IPS DF 6.9 (cell line): ENCODE measurements around the gene BICD2.

Experiments
- DNase-seq: peaks from one replicate; pipeline ENCODE4 v3.0.0-alpha.2; 2013; ENCODE audit warnings: low read depth, low spot score
- H3K27ac ChIP-seq: one replicate; pipeline ENCODE4 v1.5.1; 2013; ENCODE audit warnings: low read length, control low read depth
- H3K27me3 ChIP-seq: 2 replicates; pipeline ENCODE4 v1.6.1; 2013; ENCODE audit warnings: mild to moderate bottlenecking, low read length; ENCODE audit not compliant: control insufficient read depth, insufficient read depth
- H3K36me3 ChIP-seq: 2 replicates; pipeline ENCODE4 v1.6.1; 2013; ENCODE audit warnings: low read length; ENCODE audit not compliant: control insufficient read depth, insufficient read depth
- H3K4me1 ChIP-seq: 2 replicates; pipeline ENCODE4 v1.6.1; 2013; ENCODE audit warnings: low read length; ENCODE audit not compliant: control insufficient read depth, insufficient read depth
- H3K4me3 ChIP-seq: 2 replicates; pipeline ENCODE4 v1.5.1; 2013; ENCODE audit warnings: mild to moderate bottlenecking, low read length
- H3K9me3 ChIP-seq: 2 replicates; pipeline ENCODE4 v1.6.1; 2013; ENCODE audit warnings: low read length, inconsistent platforms; ENCODE audit not compliant: control insufficient read depth, insufficient read depth
- WGBS: extraction: QIAGEN DNeasy Blood & Tissue Kit; methylation state at CpG from one replicate; pipeline ENCODE4 v1.1.7; 2013; ENCODE audit warnings: mixed read lengths, missing lambda C conversion rate; ENCODE audit not compliant: insufficient read length, insufficient coverage; 5-methylcytosine and 5-hydroxymethylcytosine counted together

Gene BICD2

GRCh38 chr9:92795000-92795399 is 30.4 kb upstream of the BICD2 start:
- Histone ChIP-seq H3K27ac (no peak overlapping the region), H3K9me3 (no peaks in the 10 kb centered on the region), H3K4me3 (no peak overlapping the region), H3K27me3 (no peaks in the 10 kb centered on the region), H3K36me3 (no peaks in the 10 kb centered on the region), H3K4me1 (no peaks in the 10 kb centered on the region)
- no CpG with 5 or more reads among the region's 4 CpGs for WGBS
- no peak for DNase-seq

- whole genome bisulfite sequencing = no CpG with 5 or more reads among the region's 7 CpGs
- Histone ChIP-seq H3K4me3 (no peak overlapping the region), H3K4me1 (no peaks in the 10 kb centered on the region)
These were observed 29.8 kb upstream of the BICD2 start for GRCh38 chr9:92794426-92794825.

DNA sequence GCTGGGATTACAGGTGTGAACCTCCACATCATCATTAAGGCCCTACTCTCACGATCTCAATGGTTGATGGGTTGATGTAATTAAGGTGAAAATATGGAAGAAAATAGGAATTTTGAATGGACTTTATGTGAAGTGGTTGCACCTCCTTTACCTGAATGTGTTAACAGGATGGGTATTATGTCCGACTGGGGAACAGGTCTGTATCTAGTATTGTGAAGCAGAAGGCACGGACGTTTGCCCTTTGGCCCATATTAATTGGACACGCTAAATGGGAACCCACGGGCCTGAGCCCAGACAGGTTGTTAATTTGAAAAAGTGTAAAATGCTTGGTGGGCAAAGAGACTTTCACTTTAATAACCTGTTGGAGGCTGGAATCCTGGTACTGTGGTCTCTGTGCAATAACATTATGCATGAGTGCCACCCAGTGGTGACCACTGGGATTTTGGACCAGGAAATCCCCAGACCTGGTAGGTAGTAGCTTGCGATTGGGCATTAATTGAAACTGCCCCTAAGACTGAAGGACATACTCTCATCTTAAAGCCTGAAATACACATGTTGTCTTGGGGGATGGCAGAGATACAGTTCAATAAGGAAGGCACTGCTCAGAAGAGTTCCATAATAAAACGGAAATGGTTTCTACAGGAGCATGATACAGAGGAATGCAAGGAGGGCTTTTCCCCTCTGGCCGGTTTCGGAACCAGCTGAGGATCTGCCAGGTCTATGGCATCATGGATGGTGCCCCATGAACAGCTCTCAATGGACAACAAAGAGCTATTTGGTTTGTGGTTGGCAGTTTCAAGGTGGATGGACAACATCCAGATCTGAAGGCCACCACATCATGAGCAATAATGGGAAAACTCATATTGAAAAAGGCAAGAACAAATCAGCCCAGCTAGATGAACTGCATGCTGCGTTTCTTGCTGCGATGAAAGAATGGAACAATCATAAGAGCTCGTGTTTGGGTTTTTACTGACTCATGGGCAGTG is 26.2 kb upstream of the BICD2 start:
- no peak overlapping the region for H3K4me3 ChIP-seq
- WGBS = no CpG with 5 or more reads among the region's 13 CpGs
- DNase-seq = peak; percentile 45
- H3K4me1 ChIP-seq = no peaks in the 10 kb centered on the region
- H3K27ac ChIP-seq = no peak overlapping the region
- no peaks in the 10 kb centered on the region for H3K36me3 ChIP-seq
- no peaks in the 10 kb centered on the region for H3K9me3 ChIP-seq
- no peaks in the 10 kb centered on the region for H3K27me3 ChIP-seq

More at GRCh38 chr9:92794426-92794825, 29.8 kb upstream of the BICD2 start:
- Histone ChIP-seq H3K27ac (no peak overlapping the region), H3K27me3 (no peaks in the 10 kb centered on the region), H3K36me3 (no peaks in the 10 kb centered on the region), H3K9me3 (no peaks in the 10 kb centered on the region)
- no peak for DNase-seq

- WGBS = no CpG with 5 or more reads among the region's 1 CpG
These were observed 21.7 kb upstream of the BICD2 start for GRCh38 chr9:92786298-92786697.

DNA sequence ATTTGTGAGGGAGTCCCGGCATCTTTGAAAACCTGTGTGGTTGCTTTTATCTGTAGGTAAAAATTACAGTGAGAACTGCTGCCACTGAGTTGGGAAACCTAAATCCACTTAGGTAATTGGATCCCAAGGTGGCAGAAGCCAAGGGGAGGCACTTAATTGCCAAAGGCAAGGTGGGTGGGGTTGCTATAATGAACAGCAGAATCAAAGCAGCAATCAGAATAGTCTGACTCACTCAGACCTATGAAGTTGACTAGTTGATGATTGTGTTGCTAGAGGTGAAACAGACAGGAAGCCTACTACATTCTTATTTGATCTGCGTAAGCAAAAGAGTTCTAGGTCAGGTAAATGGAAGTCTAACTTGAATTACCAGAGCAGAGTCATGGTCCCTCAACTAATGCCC is 17.3 kb upstream of the BICD2 start:
- no peak for DNase-seq
- Histone ChIP-seq H3K9me3 (no peaks in the 10 kb centered on the region), H3K27ac (no peak overlapping the region), H3K36me3 (no peaks in the 10 kb centered on the region), H3K4me1 (no peaks in the 10 kb centered on the region), H3K4me3 (no peak overlapping the region), H3K27me3 (no peaks in the 10 kb centered on the region)
- WGBS = no CpG with 5 or more reads among the region's 2 CpGs

More at GRCh38 chr9:92786298-92786697, 21.7 kb upstream of the BICD2 start:
- H3K36me3 ChIP-seq = no peaks in the 10 kb centered on the region
- H3K9me3 ChIP-seq = no peaks in the 10 kb centered on the region
- no peaks in the 10 kb centered on the region for H3K27me3 ChIP-seq
- H3K27ac ChIP-seq = no peak overlapping the region
- DNase-seq = no peak
- H3K4me3 ChIP-seq = no peak overlapping the region
- no peaks in the 10 kb centered on the region for H3K4me1 ChIP-seq

DNA sequence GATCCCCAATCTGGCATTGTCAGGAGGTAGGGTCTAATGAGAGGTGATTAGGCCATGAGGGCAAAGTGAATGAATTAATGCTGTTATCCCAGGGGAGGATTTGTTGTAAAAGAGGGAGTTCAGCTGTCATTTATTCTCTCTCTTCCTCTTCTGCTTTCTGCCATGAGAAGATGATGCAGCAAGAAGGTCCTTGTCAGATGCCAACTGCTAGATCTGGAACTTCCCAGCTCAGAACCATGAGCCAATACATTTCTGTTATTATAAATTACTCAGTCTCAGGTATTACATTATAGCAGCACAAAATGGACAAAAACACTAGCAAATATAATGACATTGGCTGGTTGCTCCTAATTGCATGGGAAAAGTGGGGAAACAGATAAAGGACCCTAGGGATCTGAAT is 15.6 kb upstream of the BICD2 start:
- Histone ChIP-seq H3K27ac (no peak overlapping the region), H3K27me3 (no peaks in the 10 kb centered on the region), H3K4me3 (no peak overlapping the region), H3K9me3 (no peaks in the 10 kb centered on the region), H3K36me3 (no peaks in the 10 kb centered on the region), H3K4me1 (no peaks in the 10 kb centered on the region)
- no peak for DNase-seq

DNA sequence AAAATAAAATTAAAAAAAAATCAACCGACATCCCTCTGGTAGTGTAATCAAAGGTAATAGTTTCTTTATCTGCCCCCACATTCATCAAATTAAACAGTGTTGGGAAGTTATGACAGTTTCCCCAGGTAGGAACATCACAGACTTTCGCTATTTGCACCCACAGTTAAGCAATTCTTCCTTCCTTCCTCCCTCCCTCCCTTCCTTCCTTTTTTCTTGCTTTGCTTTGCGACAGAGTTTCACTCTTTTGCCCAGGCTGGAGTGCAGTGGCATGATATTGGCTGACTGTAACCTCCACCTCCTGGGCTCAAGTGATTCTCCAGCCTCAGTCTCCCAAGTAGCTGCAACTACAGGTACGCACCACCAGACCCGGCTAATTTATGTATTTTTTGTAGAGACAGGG is 10.8 kb upstream of the BICD2 start:
- no peaks in the 10 kb centered on the region for H3K27me3 ChIP-seq
- H3K4me1 ChIP-seq = peaks cover 3% of the 10 kb centered on the region
- WGBS = no CpG with 5 or more reads among the region's 5 CpGs
- no peak for DNase-seq
- H3K4me3 ChIP-seq = no peak overlapping the region
- H3K9me3 ChIP-seq = no peaks in the 10 kb centered on the region
- H3K27ac ChIP-seq = no peak overlapping the region
- H3K36me3 ChIP-seq = no peaks in the 10 kb centered on the region

GRCh38 chr9:92774274-92774673 is 9.6 kb upstream of the BICD2 start:
- Histone ChIP-seq H3K4me1 (peaks cover 6% of the 10 kb centered on the region), H3K27me3 (no peaks in the 10 kb centered on the region), H3K27ac (no peak overlapping the region), H3K9me3 (no peaks in the 10 kb centered on the region), H3K4me3 (no peak overlapping the region), H3K36me3 (no peaks in the 10 kb centered on the region)
- WGBS = no CpG with 5 or more reads among the region's 1 CpG
- no peak for DNase-seq

GRCh38 chr9:92773810-92774209 is 9.2 kb upstream of the BICD2 start:
- Histone ChIP-seq H3K36me3 (no peaks in the 10 kb centered on the region), H3K9me3 (no peaks in the 10 kb centered on the region), H3K27ac (no peak overlapping the region), H3K27me3 (no peaks in the 10 kb centered on the region), H3K4me3 (no peak overlapping the region), H3K4me1 (peaks cover 6% of the 10 kb centered on the region)
- DNase-seq = no peak
- no CpG with 5 or more reads among the region's 3 CpGs for WGBS

- DNase-seq = no peak
- WGBS = no CpG with 5 or more reads among the region's 5 CpGs
- no peak overlapping the region for H3K27ac ChIP-seq
These were observed 6.7 kb upstream of the BICD2 start for GRCh38 chr9:92771309-92771708.

More at GRCh38 chr9:92771309-92771708, 6.7 kb upstream of the BICD2 start:
- H3K36me3 ChIP-seq = no peaks in the 10 kb centered on the region
- no peaks in the 10 kb centered on the region for H3K9me3 ChIP-seq
- H3K4me1 ChIP-seq = peaks cover 6% of the 10 kb centered on the region
- no peaks in the 10 kb centered on the region for H3K27me3 ChIP-seq
- no peak overlapping the region for H3K4me3 ChIP-seq
